CD4-positive, CD25-positive, alpha-beta regulatory T cell (primary cell): ENCODE measurements around the gene MND1. TPM values are rescaled to one million over a fixed set of nuclear protein-coding genes. Genes with fewer than 3 reads are reported as not detected.

ENCODE experiments used
- ATAC-seq, 2 donors: fragments of 150-1000 bp; cut with Tn5 transposase; one replicate each; pipeline ENCODE4 v1.10.0; 2021; ENCODE audit warnings: low read depth in 2 of 2, moderate number of reproducible peaks in 2 of 2, moderate library complexity in 1 of 2
- DNase-seq, 3 donors: peaks; one replicate each; pipeline versions ENCODE4 v3.0.0 to v3.0.0-alpha.2; 2012 to 2022; ENCODE audit warnings: mixed read lengths in 1 of 3
- H3K27ac ChIP-seq: one replicate; pipeline ENCODE4 v1.7.0; 2013; ENCODE audit warnings: mild to moderate bottlenecking, low read length; ENCODE audit not compliant: insufficient read depth, poor library complexity, severe bottlenecking
- H3K27me3 ChIP-seq: one replicate; pipeline ENCODE4 v1.7.0; 2013; ENCODE audit warnings: low read length; ENCODE audit not compliant: control insufficient read depth, insufficient read depth
- H3K36me3 ChIP-seq: one replicate; pipeline ENCODE4 v1.7.0; 2013; ENCODE audit warnings: mild to moderate bottlenecking, low read length, moderate library complexity; ENCODE audit not compliant: control insufficient read depth, insufficient read depth
- H3K4me1 ChIP-seq: 2 replicates; pipeline ENCODE4 v1.7.0; 2013; ENCODE audit warnings: mild to moderate bottlenecking, low read length; ENCODE audit not compliant: insufficient read depth, control insufficient read depth, poor library complexity, severe bottlenecking
- H3K4me3 ChIP-seq: one replicate; pipeline ENCODE4 v1.7.0; 2013; ENCODE audit warnings: low read depth, mild to moderate bottlenecking, low read length, moderate library complexity
- H3K9me3 ChIP-seq, 2 experiments: 1 replicate in 1 of 2; 2 replicates in 1 of 2; pipeline ENCODE4 v1.7.0; 2013; ENCODE audit warnings: low read length in 2 of 2, mild to moderate bottlenecking in 1 of 2, moderate library complexity in 1 of 2; ENCODE audit not compliant: control insufficient read depth in 2 of 2
- H3K27ac Mint-ChIP-seq, 3 donors: one replicate each; pipeline ENCODE4 v1.8.0; 2020 to 2022; ENCODE audit warnings: mild to moderate bottlenecking in 3 of 3, mixed read lengths in 3 of 3, moderate library complexity in 2 of 3
- H3K27me3 Mint-ChIP-seq: one replicate; pipeline ENCODE4 v1.8.0; 2022; ENCODE audit warnings: mild to moderate bottlenecking, mixed read lengths
- H3K36me3 Mint-ChIP-seq: one replicate; pipeline ENCODE4 v1.8.0; 2020; ENCODE audit warnings: mixed read lengths
- H3K4me1 Mint-ChIP-seq, 4 donors: one replicate each; pipeline ENCODE4 v1.8.0; 2020 to 2022; ENCODE audit warnings: mixed read lengths in 4 of 4, mild to moderate bottlenecking in 1 of 4
- H3K4me3 Mint-ChIP-seq, 4 donors: one replicate each; pipeline ENCODE4 v1.8.0; 2020 to 2022; ENCODE audit warnings: mild to moderate bottlenecking in 4 of 4, mixed read lengths in 4 of 4, moderate library complexity in 3 of 4
- H3K9me3 Mint-ChIP-seq, 7 donors: one replicate each; pipeline ENCODE4 v1.8.0; 2020 to 2022; ENCODE audit warnings: mixed read lengths in 7 of 7, mild to moderate bottlenecking in 3 of 7, moderate library complexity in 2 of 7
- polyA plus RNA-seq, 4 donors: library from polyadenylated mRNA; unstranded; fragments of 300-500 nt; fragmentation: Illumina TruSeq; gene quantifications; one replicate each; pipeline ENCODE4 v1.2.3, GENCODE V29; 2021
- total RNA-seq: library from RNA; stranded (reverse); gene quantifications from one replicate; pipeline ENCODE4 v1.2.3, GENCODE V29; 2022

MND1 gene
- total and polyA plus RNA-seq, 5 donors from 2014 or later, result 0.38 to 1.1 (median 0.79) TPM; not detected in 1

DNA sequence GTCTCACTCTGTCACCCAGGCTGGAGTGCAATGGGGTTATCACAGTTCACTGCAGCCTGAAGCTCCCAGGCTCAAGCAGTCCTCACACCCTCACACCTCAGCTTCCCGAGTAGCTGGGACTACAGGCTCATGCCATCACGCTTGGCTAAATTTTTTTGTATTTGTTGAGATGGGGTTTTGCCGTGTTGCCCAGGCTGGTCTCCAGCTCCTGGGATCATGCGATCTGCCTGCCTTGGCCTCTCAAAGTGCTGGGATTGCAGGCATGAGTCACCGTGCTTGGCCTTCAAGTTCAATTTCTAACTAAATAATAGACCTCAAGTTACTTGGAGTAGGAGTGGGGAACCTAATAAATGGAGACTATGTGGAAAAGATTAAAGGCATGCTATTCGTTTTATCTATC is 48.9 kb downstream of the MND1 start:
- DNase-seq (no peak), ATAC-seq (no peak)
- H3K4me1 Mint-ChIP-seq, result peaks cover 0 to 3% (median under 1%) of the 10 kb centered on the region in 4 donors
- Histone ChIP-seq H3K27me3 (no peaks in the 10 kb centered on the region), H3K4me3 (no peak overlapping the region), H3K4me1 (no peaks in the 10 kb centered on the region), H3K36me3 (no peaks in the 10 kb centered on the region), H3K9me3 (no peaks in the 10 kb centered on the region), H3K27ac (no peak overlapping the region)
- H3K4me3 Mint-ChIP-seq, result no peak overlapping the region
- H3K27me3 Mint-ChIP-seq, result no peaks in the 10 kb centered on the region
- H3K36me3 Mint-ChIP-seq, result no peaks in the 10 kb centered on the region
- no peaks in the 10 kb centered on the region for H3K9me3 Mint-ChIP-seq
- H3K27ac Mint-ChIP-seq, result no peak overlapping the region

GRCh38 chr4:153394945-153395344 is 50.5 kb downstream of the MND1 start:
- H3K27ac Mint-ChIP-seq, result no peak overlapping the region
- ATAC-seq (no peak), DNase-seq (no peak)
- no peaks in the 10 kb centered on the region for H3K36me3 Mint-ChIP-seq
- H3K4me1 ChIP-seq, result no peaks in the 10 kb centered on the region
- H3K4me3 ChIP-seq, result no peak overlapping the region
- H3K4me3 Mint-ChIP-seq, result no peak overlapping the region
- no peak overlapping the region for H3K27ac ChIP-seq
- H3K27me3 Mint-ChIP-seq, result no peaks in the 10 kb centered on the region
- no peaks in the 10 kb centered on the region for H3K9me3 ChIP-seq
- peaks cover 0 to 12% (median 2%) of the 10 kb centered on the region in 4 donors for H3K4me1 Mint-ChIP-seq
- no peaks in the 10 kb centered on the region for H3K9me3 Mint-ChIP-seq
- no peaks in the 10 kb centered on the region for H3K27me3 ChIP-seq
- no peaks in the 10 kb centered on the region for H3K36me3 ChIP-seq

- Histone ChIP-seq H3K4me3 (no peak overlapping the region), H3K9me3 (no peaks in the 10 kb centered on the region), H3K27me3 (no peaks in the 10 kb centered on the region), H3K4me1 (no peaks in the 10 kb centered on the region), H3K27ac (no peak overlapping the region), H3K36me3 (no peaks in the 10 kb centered on the region)
- no peak overlapping the region for H3K4me3 Mint-ChIP-seq
- H3K9me3 Mint-ChIP-seq, result no peaks in the 10 kb centered on the region
- H3K27ac Mint-ChIP-seq, result peak overlapping the region in 1 of 3 donors; percentile 61
- H3K27me3 Mint-ChIP-seq, result no peaks in the 10 kb centered on the region
- DNase-seq (peak in 1 of 3 donors; percentile 28), ATAC-seq (peak; percentile 57 to 60)
- H3K4me1 Mint-ChIP-seq, result peaks cover 0 to 12% (median 2%) of the 10 kb centered on the region in 4 donors
- H3K36me3 Mint-ChIP-seq, result no peaks in the 10 kb centered on the region
Measured at GRCh38 chr4:153398713-153399112, 54.2 kb downstream of the MND1 start.

DNA sequence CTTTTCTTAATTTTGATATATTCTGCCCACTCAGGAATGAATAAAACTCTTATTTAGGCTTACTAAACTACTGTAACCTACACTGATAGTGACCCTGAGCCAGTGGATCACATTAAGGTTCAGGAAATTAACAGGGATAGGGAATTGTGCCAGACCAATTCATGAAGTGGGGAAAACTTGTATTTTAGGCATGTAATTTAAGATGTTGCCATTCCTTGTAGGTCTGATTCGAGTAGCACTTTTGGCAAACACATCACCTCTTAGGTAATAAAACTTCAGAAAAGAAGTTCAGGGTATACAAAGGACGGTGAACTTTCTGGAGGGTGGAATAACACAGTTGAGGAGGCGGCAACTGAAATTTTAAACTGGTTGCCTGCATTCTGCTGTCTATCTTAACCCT is 54.9 kb downstream of the MND1 start:
- no peaks in the 10 kb centered on the region for H3K9me3 Mint-ChIP-seq
- Histone ChIP-seq H3K27ac (no peak overlapping the region), H3K36me3 (no peaks in the 10 kb centered on the region), H3K4me3 (no peak overlapping the region), H3K27me3 (no peaks in the 10 kb centered on the region), H3K9me3 (no peaks in the 10 kb centered on the region), H3K4me1 (no peaks in the 10 kb centered on the region)
- peak overlapping the region in 2 of 3 donors; percentile 61 to 63 for H3K27ac Mint-ChIP-seq
- H3K27me3 Mint-ChIP-seq, result no peaks in the 10 kb centered on the region
- H3K36me3 Mint-ChIP-seq, result no peaks in the 10 kb centered on the region
- H3K4me1 Mint-ChIP-seq, result peaks cover 0 to 12% (median 2%) of the 10 kb centered on the region in 4 donors
- DNase-seq, result no peak
- no peak for ATAC-seq
- no peak overlapping the region for H3K4me3 Mint-ChIP-seq

GRCh38 chr4:153401501-153401900 is 57.0 kb downstream of the MND1 start:
- no peaks in the 10 kb centered on the region for H3K9me3 ChIP-seq
- no peak overlapping the region for H3K4me3 ChIP-seq
- Mint-ChIP-seq H3K36me3 (no peaks in the 10 kb centered on the region), H3K4me3 (no peak overlapping the region), H3K9me3 (peaks cover 0 to 2% (median 0%) of the 10 kb centered on the region in 7 donors), H3K27ac (no peak overlapping the region), H3K27me3 (no peaks in the 10 kb centered on the region), H3K4me1 (peaks cover 0 to 12% (median 2%) of the 10 kb centered on the region in 4 donors)
- no peaks in the 10 kb centered on the region for H3K4me1 ChIP-seq
- H3K36me3 ChIP-seq, result no peaks in the 10 kb centered on the region
- DNase-seq (no peak), ATAC-seq (no peak)
- no peaks in the 10 kb centered on the region for H3K27me3 ChIP-seq
- no peak overlapping the region for H3K27ac ChIP-seq

DNA sequence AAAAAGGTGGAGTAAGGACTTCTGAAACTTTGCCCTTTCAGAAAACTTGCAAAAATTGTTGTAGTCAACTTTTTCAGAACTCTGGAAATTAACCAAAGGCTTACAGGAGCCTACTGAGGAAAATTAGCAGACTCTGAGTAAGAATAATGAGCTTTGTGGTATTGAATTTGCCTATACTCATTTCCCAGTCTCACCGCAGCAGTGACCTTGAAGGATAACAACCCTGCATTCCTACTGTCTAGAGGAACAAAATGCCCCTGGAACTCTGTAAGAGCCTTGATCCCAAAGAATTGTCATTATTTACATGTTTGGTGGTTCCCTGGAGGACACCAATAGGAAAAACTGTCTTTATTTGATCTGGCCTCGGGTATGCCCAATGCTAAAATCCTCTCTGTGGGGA is 57.9 kb downstream of the MND1 start:
- DNase-seq (no peak), ATAC-seq (no peak)
- Mint-ChIP-seq H3K36me3 (no peaks in the 10 kb centered on the region), H3K27me3 (no peaks in the 10 kb centered on the region), H3K4me3 (no peak overlapping the region), H3K9me3 (peaks cover 0 to 2% (median 0%) of the 10 kb centered on the region in 7 donors), H3K27ac (no peak overlapping the region), H3K4me1 (peaks cover 0 to 12% (median 2%) of the 10 kb centered on the region in 4 donors)
- no peaks in the 10 kb centered on the region for H3K36me3 ChIP-seq
- no peaks in the 10 kb centered on the region for H3K9me3 ChIP-seq
- H3K4me1 ChIP-seq, result no peaks in the 10 kb centered on the region
- no peaks in the 10 kb centered on the region for H3K27me3 ChIP-seq
- no peak overlapping the region for H3K27ac ChIP-seq
- H3K4me3 ChIP-seq, result no peak overlapping the region

GRCh38 chr4:153403726-153404125 is 59.2 kb downstream of the MND1 start:
- Histone ChIP-seq H3K4me3 (no peak overlapping the region), H3K27me3 (no peaks in the 10 kb centered on the region), H3K36me3 (no peaks in the 10 kb centered on the region), H3K4me1 (no peaks in the 10 kb centered on the region), H3K27ac (no peak overlapping the region), H3K9me3 (no peaks in the 10 kb centered on the region)
- peaks cover 0 to 6% (median 0%) of the 10 kb centered on the region in 4 donors for H3K4me1 Mint-ChIP-seq
- no peak overlapping the region for H3K4me3 Mint-ChIP-seq
- no peak overlapping the region for H3K27ac Mint-ChIP-seq
- no peaks in the 10 kb centered on the region for H3K36me3 Mint-ChIP-seq
- H3K27me3 Mint-ChIP-seq, result no peaks in the 10 kb centered on the region
- peaks cover 0 to 2% (median 0%) of the 10 kb centered on the region in 7 donors for H3K9me3 Mint-ChIP-seq
- ATAC-seq (no peak), DNase-seq (no peak)

- Histone ChIP-seq H3K36me3 (no peaks in the 10 kb centered on the region), H3K27me3 (no peaks in the 10 kb centered on the region), H3K4me1 (no peaks in the 10 kb centered on the region), H3K9me3 (no peaks in the 10 kb centered on the region), H3K4me3 (no peak overlapping the region), H3K27ac (no peak overlapping the region)
- Mint-ChIP-seq H3K36me3 (no peaks in the 10 kb centered on the region), H3K27ac (no peak overlapping the region), H3K4me3 (no peak overlapping the region), H3K9me3 (peaks cover 0 to 2% (median 0%) of the 10 kb centered on the region in 7 donors), H3K4me1 (peaks cover 6 to 9% (median 8%) of the 10 kb centered on the region in 4 donors), H3K27me3 (no peaks in the 10 kb centered on the region)
- DNase-seq (no peak), ATAC-seq (no peak)
Measured at GRCh38 chr4:153407906-153408305, 63.4 kb downstream of the MND1 start.
